Prostate gland (tissue), 2 donors: ENCODE results near the gene NDST1.
"Not testable (repeated sequence)": the region's sequence is repeated elsewhere in the genome, so short reads cannot be mapped to it uniquely, and the experiment has no call there.

Experiments used
- POLR2A ChIP-seq: fragments of 450-650 bp; IDR thresholded peaks from one replicate; pipeline ENCODE4 v1.6.1; 2016; ENCODE audit warnings: antibody characterized with exemption, mild to moderate bottlenecking
- POLR2AphosphoS5 ChIP-seq: sonication (generic); formaldehyde crosslinking; IDR thresholded peaks from one replicate; pipeline ENCODE4 v1.6.1; 2017; ENCODE audit warnings: antibody characterized with exemption
- TF ChIP-seq, protein P1 (sequence below), 4 experiments: fragments of 200-600 bp in 2 of 4; fragments of 450-650 bp in 2 of 4; sonication (generic) in 2 of 4; IDR thresholded peaks; 1 replicate in 3 of 4; 2 replicates in 1 of 4; pipeline ENCODE4 v1.5.1; 2016 to 2019; ENCODE audit warnings: antibody characterized with exemption in 4 of 4, mild to moderate bottlenecking in 2 of 4, moderate library complexity in 2 of 4

DNA sequence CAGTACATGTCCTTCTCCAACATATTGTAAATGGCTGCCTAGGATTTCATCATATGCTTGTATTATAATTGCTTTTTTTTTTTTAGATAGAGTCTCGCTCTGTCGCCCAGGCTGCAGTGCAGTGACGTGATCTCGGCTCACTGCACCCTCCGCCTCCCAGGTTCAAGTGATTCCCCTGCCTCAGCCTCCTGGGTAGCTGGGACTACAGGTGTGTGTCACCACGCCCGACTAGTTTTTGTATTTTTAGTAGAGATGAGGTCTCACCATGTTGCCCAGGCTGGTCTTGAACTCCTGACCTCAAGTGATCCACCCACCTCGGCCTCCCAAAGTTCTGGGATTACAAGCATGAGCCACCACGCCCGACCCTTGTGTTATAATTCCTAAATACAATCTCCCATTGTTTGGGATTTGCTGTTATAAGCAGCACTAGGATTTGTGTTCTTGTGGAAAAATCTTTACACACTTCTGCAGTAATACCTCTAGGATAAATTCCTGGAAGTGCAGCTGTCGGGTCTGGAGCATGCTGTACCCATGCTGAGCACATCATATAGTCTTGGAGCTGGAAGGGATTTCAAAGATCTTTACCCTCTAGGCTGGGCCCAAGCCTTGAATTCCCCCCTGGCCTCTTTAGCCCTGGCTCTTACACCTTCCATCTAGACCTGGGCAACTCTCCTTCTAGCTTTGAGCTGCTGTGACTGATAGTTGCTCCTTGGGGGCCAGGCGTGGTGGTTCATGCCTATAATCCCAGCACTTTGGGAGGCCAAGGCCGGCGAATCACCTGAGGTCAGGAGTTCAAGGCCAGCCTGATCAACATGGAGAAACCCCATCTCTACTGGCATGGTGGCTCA is 11.0 kb downstream of the NDST1 start:
- TF ChIP-seq POLR2A, POLR2AphosphoS5: not testable (repeated sequence)
- TF ChIP-seq, protein P1, sequence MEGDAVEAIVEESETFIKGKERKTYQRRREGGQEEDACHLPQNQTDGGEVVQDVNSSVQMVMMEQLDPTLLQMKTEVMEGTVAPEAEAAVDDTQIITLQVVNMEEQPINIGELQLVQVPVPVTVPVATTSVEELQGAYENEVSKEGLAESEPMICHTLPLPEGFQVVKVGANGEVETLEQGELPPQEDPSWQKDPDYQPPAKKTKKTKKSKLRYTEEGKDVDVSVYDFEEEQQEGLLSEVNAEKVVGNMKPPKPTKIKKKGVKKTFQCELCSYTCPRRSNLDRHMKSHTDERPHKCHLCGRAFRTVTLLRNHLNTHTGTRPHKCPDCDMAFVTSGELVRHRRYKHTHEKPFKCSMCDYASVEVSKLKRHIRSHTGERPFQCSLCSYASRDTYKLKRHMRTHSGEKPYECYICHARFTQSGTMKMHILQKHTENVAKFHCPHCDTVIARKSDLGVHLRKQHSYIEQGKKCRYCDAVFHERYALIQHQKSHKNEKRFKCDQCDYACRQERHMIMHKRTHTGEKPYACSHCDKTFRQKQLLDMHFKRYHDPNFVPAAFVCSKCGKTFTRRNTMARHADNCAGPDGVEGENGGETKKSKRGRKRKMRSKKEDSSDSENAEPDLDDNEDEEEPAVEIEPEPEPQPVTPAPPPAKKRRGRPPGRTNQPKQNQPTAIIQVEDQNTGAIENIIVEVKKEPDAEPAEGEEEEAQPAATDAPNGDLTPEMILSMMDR (IDR thresholded peaks at IDR 0.05) = not testable (repeated sequence)
